GM18499 (cell line): ENCODE measurements around the gene DTD1.

ENCODE experiments used
- ATAC-seq: cut with Tn5 transposase; IDR thresholded peaks from one replicate; pipeline ENCODE4 v1.9.1; 2021; ENCODE audit warnings: moderate number of reproducible peaks; ENCODE audit not compliant: insufficient read depth, unreplicated experiment

The DTD1 gene

GRCh38 chr20:18657575-18657974 is 69.7 kb downstream of the DTD1 start:
- no peak for ATAC-seq

GRCh38 chr20:18662279-18663040 is 74.6 kb downstream of the DTD1 start:
- ATAC-seq = no peak

- ATAC-seq = no peak
Measured at GRCh38 chr20:18663932-18664331, 76.1 kb downstream of the DTD1 start.

GRCh38 chr20:18665135-18665534 is 77.3 kb downstream of the DTD1 start:
- ATAC-seq = no peak

- no peak for ATAC-seq
Measured at GRCh38 chr20:18666803-18667415, 79.1 kb downstream of the DTD1 start.

GRCh38 chr20:18669241-18670019 is 81.6 kb downstream of the DTD1 start:
- ATAC-seq = no peak

- ATAC-seq = no peak
Measured at GRCh38 chr20:18671203-18671710, 83.4 kb downstream of the DTD1 start.

GRCh38 chr20:18672834-18673233 is 85.0 kb downstream of the DTD1 start:
- no peak for ATAC-seq

GRCh38 chr20:18676396-18676795 is 88.5 kb downstream of the DTD1 start:
- no peak for ATAC-seq

GRCh38 chr20:18677126-18677525 is 89.3 kb downstream of the DTD1 start:
- no peak for ATAC-seq

GRCh38 chr20:18678549-18679419 is 90.9 kb downstream of the DTD1 start:
- no peak for ATAC-seq

GRCh38 chr20:18683839-18684238 is 96.0 kb downstream of the DTD1 start:
- no peak for ATAC-seq

GRCh38 chr20:18684775-18685174 is 96.9 kb downstream of the DTD1 start:
- no peak for ATAC-seq

- ATAC-seq = no peak
Measured at GRCh38 chr20:18685406-18685805, 97.6 kb downstream of the DTD1 start.

- ATAC-seq = no peak
Measured at GRCh38 chr20:18686696-18687095, 98.8 kb downstream of the DTD1 start.

GRCh38 chr20:18688676-18689075 is 100.8 kb downstream of the DTD1 start:
- ATAC-seq = no peak

GRCh38 chr20:18689557-18689956 is 101.7 kb downstream of the DTD1 start:
- no peak for ATAC-seq

- no peak for ATAC-seq
Measured at GRCh38 chr20:18692447-18692846, 104.6 kb downstream of the DTD1 start.

- no peak for ATAC-seq
Measured at GRCh38 chr20:18694071-18694470, 106.2 kb downstream of the DTD1 start.

- no peak for ATAC-seq
Measured at GRCh38 chr20:18695175-18695574, 107.3 kb downstream of the DTD1 start.
